HepG2 (cell line): Measurements from ENCODE around the gene ARMH3. TPM values are rescaled to one million over a fixed set of nuclear protein-coding genes. Genes with fewer than 3 reads are reported as not detected.
A peak's percentile ranks its signal among the peaks of the same experiment; 100 is the strongest.

ENCODE experiments used
- ELF1 ChIP-seq: sonication (generic); formaldehyde crosslinking; IDR thresholded peaks from 2 replicates; pipeline ENCODE4 v1.4.0; 2020; ENCODE audit warnings: missing genetic modification reagents
- HIVEP1 ChIP-seq: sonication (generic); formaldehyde crosslinking; IDR thresholded peaks from 2 replicates; pipeline ENCODE4 v1.4.0; 2020; ENCODE audit warnings: mild to moderate bottlenecking, missing genetic modification reagents
- PHF8 ChIP-seq: sonication (generic); formaldehyde crosslinking; IDR thresholded peaks from 2 replicates; pipeline ENCODE4 v1.5.0; 2020; ENCODE audit warnings: missing genetic modification reagents
- RFX1 ChIP-seq: fragments of 450-650 bp; IDR thresholded peaks from 2 replicates; pipeline ENCODE4 v1.6.1; 2017
- SAFB2 ChIP-seq: sonication (generic); formaldehyde crosslinking; IDR thresholded peaks from 2 replicates; pipeline ENCODE4 v1.5.1; 2020; ENCODE audit warnings: missing genetic modification reagents, low read depth, mild to moderate bottlenecking, borderline replicate concordance
- SMARCC2 ChIP-seq: fragments of 450-650 bp; IDR thresholded peaks from 2 replicates; pipeline ENCODE4 v1.6.1; 2017; ENCODE audit warnings: antibody characterized with exemption, mild to moderate bottlenecking
- ZNF230 ChIP-seq: sonication (generic); formaldehyde crosslinking; IDR thresholded peaks from 2 replicates; pipeline ENCODE4 v1.4.0; 2020; ENCODE audit warnings: mild to moderate bottlenecking, missing genetic modification reagents
- ZNF552 ChIP-seq: sonication (generic); formaldehyde crosslinking; IDR thresholded peaks from 2 replicates; pipeline ENCODE4 v1.9.0; 2022; ENCODE audit warnings: missing genetic modification reagents, mild to moderate bottlenecking, borderline replicate concordance
- ZSCAN25 ChIP-seq: sonication (generic); formaldehyde crosslinking; IDR thresholded peaks from 2 replicates; pipeline ENCODE4 v1.8.0; 2022; ENCODE audit warnings: mild to moderate bottlenecking, missing genetic modification reagents
- ZSCAN29 ChIP-seq: sonication (generic); formaldehyde crosslinking; conservative IDR thresholded peaks from 2 replicates; pipeline ENCODE4 v1.4.0; 2020; ENCODE audit warnings: mild to moderate bottlenecking, missing genetic modification reagents
- polyA plus RNA-seq, 8 experiments: library from polyadenylated mRNA; depleted of rRNA in 3 of 8; stranded (reverse) in 7 of 8; unstranded in 1 of 8; fragments of >200 nt; fragmentation: Illumina TruSeq in 4 of 8; extraction: Trizol in 4 of 8; gene quantifications; 2 replicates each; pipeline versions ENCODE4 v1.2.1 to v1.2.3, GENCODE V29; 2011 to 2016; ENCODE audit warnings: low read depth in 4 of 8, missing spikeins in 1 of 8, mixed read lengths in 1 of 8; ENCODE audit not compliant: insufficient read depth in 1 of 8
- total RNA-seq, 5 experiments: library from RNA; depleted of rRNA; stranded (reverse); fragments of >200 nt; fragmentation: Illumina TruSeq; extraction: Trizol; gene quantifications; 2 replicates each; pipeline ENCODE4 v1.2.3, GENCODE V29; 2016; ENCODE audit warnings: low read depth in 1 of 5
- TF ChIP-seq, protein P1 (sequence below): sonication (generic); formaldehyde crosslinking; IDR thresholded peaks from 2 replicates; pipeline ENCODE4 v1.5.1; 2020; ENCODE audit warnings: missing genetic modification reagents, mild to moderate bottlenecking, borderline replicate concordance
- TF ChIP-seq, protein P2 (sequence below): sonication (generic); formaldehyde crosslinking; IDR thresholded peaks from 2 replicates; pipeline ENCODE4 v1.8.0; 2022; ENCODE audit warnings: mild to moderate bottlenecking, missing genetic modification reagents
- TF ChIP-seq, protein P3 (sequence below): sonication (generic); formaldehyde crosslinking; IDR thresholded peaks from 2 replicates; pipeline ENCODE4 v1.4.0; 2020; ENCODE audit warnings: missing genetic modification reagents, borderline replicate concordance
- TF ChIP-seq, protein P4 (sequence below): sonication (generic); formaldehyde crosslinking; IDR thresholded peaks from 2 replicates; pipeline ENCODE4 v1.8.1; 2022; ENCODE audit warnings: low read depth, mild to moderate bottlenecking, missing genetic modification reagents
- TF ChIP-seq, protein P5 (sequence below): IDR thresholded peaks from 2 replicates; pipeline ENCODE4 v1.6.1; 2012; ENCODE audit warnings: inconsistent platforms
- TF ChIP-seq, protein P6 (sequence below): sonication (generic); formaldehyde crosslinking; IDR thresholded peaks from 2 replicates; pipeline ENCODE4 v1.4.0; 2020; ENCODE audit warnings: missing genetic modification reagents

Gene ARMH3
- total and polyA plus RNA-seq, 2 of the 13 experiments (the other 11 are each of a cell fraction or from before 2014, with no cell fraction given) = 8.4 to 16.9 TPM

DNA sequence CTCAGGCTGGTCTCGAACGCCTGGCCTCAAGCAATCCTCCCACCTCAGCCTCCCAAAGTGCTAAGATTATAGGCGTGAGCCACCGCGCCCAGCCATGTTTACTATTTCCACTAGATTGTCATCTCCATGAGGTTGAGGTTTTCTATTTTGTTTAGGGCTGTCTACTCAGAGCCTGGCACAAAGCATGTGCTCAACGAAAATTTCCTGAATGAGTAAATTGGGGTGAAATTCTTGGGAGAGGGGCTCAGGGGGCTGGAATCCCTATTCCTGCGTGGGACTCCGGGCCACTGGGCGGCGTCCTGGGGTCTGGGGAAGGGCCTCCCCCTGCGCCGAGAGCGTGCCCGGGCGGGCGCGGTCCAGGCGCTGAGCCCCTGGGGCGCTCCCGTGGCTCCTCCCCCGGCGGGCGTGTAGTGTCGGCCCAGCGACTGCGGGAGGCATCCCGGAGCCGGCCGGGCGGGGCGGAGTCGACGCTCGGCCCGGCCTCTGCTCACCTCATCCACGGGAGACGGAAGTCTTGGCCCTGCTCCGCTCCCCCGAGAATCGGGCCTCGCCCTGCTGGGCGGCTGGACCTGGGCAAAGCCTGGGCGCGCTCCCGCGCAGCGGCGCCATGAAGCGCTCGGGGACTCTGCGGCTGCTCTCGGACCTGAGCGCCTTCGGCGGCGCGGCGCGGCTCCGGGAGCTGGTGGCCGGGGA, 9.0 kb upstream of the ARMH3 start, which contains the start of gene HPS6 (continued):
- TF ChIP-seq, protein P1, sequence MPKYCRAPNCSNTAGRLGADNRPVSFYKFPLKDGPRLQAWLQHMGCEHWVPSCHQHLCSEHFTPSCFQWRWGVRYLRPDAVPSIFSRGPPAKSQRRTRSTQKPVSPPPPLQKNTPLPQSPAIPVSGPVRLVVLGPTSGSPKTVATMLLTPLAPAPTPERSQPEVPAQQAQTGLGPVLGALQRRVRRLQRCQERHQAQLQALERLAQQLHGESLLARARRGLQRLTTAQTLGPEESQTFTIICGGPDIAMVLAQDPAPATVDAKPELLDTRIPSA (CRISPR knock-in tag) = no peak
- TF ChIP-seq, protein P2, sequence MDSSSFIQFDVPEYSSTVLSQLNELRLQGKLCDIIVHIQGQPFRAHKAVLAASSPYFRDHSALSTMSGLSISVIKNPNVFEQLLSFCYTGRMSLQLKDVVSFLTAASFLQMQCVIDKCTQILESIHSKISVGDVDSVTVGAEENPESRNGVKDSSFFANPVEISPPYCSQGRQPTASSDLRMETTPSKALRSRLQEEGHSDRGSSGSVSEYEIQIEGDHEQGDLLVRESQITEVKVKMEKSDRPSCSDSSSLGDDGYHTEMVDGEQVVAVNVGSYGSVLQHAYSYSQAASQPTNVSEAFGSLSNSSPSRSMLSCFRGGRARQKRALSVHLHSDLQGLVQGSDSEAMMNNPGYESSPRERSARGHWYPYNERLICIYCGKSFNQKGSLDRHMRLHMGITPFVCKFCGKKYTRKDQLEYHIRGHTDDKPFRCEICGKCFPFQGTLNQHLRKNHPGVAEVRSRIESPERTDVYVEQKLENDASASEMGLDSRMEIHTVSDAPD (CRISPR knock-in tag) = no peak
- TF ChIP-seq RFX1 (no peak), ELF1 (CRISPR knock-in tag) (peak; percentile 86), PHF8 (CRISPR knock-in tag) (peak; percentile 89), HIVEP1 (CRISPR knock-in tag) (no peak), ZNF230 (CRISPR knock-in tag) (no peak), ZSCAN29 (no peak), ZNF552 (CRISPR knock-in tag) (no peak), SAFB2 (CRISPR knock-in tag) (no peak), ZSCAN25 (CRISPR knock-in tag) (peak; percentile 79), SMARCC2 (no peak)
- TF ChIP-seq, protein P3, sequence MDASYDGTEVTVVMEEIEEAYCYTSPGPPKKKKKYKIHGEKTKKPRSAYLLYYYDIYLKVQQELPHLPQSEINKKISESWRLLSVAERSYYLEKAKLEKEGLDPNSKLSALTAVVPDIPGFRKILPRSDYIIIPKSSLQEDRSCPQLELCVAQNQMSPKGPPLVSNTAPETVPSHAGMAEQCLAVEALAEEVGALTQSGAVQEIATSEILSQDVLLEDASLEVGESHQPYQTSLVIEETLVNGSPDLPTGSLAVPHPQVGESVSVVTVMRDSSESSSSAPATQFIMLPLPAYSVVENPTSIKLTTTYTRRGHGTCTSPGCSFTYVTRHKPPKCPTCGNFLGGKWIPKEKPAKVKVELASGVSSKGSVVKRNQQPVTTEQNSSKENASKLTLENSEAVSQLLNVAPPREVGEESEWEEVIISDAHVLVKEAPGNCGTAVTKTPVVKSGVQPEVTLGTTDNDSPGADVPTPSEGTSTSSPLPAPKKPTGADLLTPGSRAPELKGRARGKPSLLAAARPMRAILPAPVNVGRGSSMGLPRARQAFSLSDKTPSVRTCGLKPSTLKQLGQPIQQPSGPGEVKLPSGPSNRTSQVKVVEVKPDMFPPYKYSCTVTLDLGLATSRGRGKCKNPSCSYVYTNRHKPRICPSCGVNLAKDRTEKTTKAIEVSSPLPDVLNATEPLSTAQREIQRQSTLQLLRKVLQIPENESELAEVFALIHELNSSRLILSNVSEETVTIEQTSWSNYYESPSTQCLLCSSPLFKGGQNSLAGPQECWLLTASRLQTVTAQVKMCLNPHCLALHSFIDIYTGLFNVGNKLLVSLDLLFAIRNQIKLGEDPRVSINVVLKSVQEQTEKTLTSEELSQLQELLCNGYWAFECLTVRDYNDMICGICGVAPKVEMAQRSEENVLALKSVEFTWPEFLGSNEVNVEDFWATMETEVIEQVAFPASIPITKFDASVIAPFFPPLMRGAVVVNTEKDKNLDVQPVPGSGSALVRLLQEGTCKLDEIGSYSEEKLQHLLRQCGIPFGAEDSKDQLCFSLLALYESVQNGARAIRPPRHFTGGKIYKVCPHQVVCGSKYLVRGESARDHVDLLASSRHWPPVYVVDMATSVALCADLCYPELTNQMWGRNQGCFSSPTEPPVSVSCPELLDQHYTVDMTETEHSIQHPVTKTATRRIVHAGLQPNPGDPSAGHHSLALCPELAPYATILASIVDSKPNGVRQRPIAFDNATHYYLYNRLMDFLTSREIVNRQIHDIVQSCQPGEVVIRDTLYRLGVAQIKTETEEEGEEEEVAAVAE = no peak
- TF ChIP-seq, protein P4, sequence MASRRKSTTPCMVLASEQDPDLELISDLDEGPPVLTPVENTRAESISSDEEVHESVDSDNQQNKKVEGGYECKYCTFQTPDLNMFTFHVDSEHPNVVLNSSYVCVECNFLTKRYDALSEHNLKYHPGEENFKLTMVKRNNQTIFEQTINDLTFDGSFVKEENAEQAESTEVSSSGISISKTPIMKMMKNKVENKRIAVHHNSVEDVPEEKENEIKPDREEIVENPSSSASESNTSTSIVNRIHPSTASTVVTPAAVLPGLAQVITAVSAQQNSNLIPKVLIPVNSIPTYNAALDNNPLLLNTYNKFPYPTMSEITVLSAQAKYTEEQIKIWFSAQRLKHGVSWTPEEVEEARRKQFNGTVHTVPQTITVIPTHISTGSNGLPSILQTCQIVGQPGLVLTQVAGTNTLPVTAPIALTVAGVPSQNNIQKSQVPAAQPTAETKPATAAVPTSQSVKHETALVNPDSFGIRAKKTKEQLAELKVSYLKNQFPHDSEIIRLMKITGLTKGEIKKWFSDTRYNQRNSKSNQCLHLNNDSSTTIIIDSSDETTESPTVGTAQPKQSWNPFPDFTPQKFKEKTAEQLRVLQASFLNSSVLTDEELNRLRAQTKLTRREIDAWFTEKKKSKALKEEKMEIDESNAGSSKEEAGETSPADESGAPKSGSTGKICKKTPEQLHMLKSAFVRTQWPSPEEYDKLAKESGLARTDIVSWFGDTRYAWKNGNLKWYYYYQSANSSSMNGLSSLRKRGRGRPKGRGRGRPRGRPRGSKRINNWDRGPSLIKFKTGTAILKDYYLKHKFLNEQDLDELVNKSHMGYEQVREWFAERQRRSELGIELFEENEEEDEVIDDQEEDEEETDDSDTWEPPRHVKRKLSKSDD = no peak
- TF ChIP-seq, protein P5, sequence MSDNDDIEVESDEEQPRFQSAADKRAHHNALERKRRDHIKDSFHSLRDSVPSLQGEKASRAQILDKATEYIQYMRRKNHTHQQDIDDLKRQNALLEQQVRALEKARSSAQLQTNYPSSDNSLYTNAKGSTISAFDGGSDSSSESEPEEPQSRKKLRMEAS = 0 out of 2 replicates have a peak, but pooled peaks have one; percentile 51
- TF ChIP-seq, protein P6, sequence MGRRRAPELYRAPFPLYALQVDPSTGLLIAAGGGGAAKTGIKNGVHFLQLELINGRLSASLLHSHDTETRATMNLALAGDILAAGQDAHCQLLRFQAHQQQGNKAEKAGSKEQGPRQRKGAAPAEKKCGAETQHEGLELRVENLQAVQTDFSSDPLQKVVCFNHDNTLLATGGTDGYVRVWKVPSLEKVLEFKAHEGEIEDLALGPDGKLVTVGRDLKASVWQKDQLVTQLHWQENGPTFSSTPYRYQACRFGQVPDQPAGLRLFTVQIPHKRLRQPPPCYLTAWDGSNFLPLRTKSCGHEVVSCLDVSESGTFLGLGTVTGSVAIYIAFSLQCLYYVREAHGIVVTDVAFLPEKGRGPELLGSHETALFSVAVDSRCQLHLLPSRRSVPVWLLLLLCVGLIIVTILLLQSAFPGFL (CRISPR knock-in tag) = peak; percentile 35; the same call in 1 of the 2 replicates
